ENCODE data around the gene VAMP4.

VAMP4 gene

GRCh38 chr1:171741872-171742576, at the start of gene VAMP4:
VAMP4 (minus strand) TSS chr1:171742065; CDS start chr1:171738414, 3,651 bp downstream.
- peak within 1 kb of the TSS; percentile 99 for H3K27ac Mint-ChIP-seq

GRCh38 chr1:171790318-171790717, 48.5 kb upstream of the VAMP4 start:
- no peak for DNase-seq
- Mint-ChIP-seq H3K9me3 (no peaks in the 10 kb centered on the region), H3K27me3 (ENCODE audit: low read depth, poor library complexity) (no peaks in the 10 kb centered on the region), H3K36me3 (ENCODE audit: low read depth) (peaks cover 83% of the 10 kb centered on the region), H3K4me1 (peaks cover 3% of the 10 kb centered on the region), H3K27ac (no peak overlapping the region), H3K4me3 (no peak overlapping the region)
- no peak for TF ChIP-seq CTCF (IDR thresholded peaks at IDR 0.05)

More at GRCh38 chr1:171741872-171742576, at the start of gene VAMP4:
- Mint-ChIP-seq H3K4me3 (peak within 1 kb of the TSS; percentile 99), H3K27me3 (ENCODE audit: low read depth, poor library complexity) (peaks cover 3% of the 10 kb centered on the region), H3K9me3 (no peaks in the 10 kb centered on the region), H3K36me3 (ENCODE audit: low read depth) (peaks cover 2% of the 10 kb centered on the region), H3K4me1 (peaks cover 57% of the 10 kb centered on the region)
- no peak for TF ChIP-seq CTCF (IDR thresholded peaks at IDR 0.05)
- peak; percentile 91 for DNase-seq

- no peak for DNase-seq
- Mint-ChIP-seq H3K4me3 (no peak overlapping the region), H3K27me3 (ENCODE audit: low read depth, poor library complexity) (no peaks in the 10 kb centered on the region), H3K36me3 (ENCODE audit: low read depth) (peaks cover 78% of the 10 kb centered on the region), H3K9me3 (no peaks in the 10 kb centered on the region), H3K27ac (no peak overlapping the region), H3K4me1 (peaks cover 19% of the 10 kb centered on the region)
- TF ChIP-seq CTCF (IDR thresholded peaks at IDR 0.05), result no peak
These were observed 46.8 kb upstream of the VAMP4 start for GRCh38 chr1:171788696-171789095.

- H3K9me3 Mint-ChIP-seq, result no peaks in the 10 kb centered on the region
- no peak for DNase-seq
- H3K27ac Mint-ChIP-seq, result peak overlapping the region; percentile 88
- no peaks in the 10 kb centered on the region for H3K27me3 Mint-ChIP-seq (ENCODE audit: low read depth, poor library complexity)
- H3K4me3 Mint-ChIP-seq, result no peak overlapping the region
- peaks cover 27% of the 10 kb centered on the region for H3K4me1 Mint-ChIP-seq
- peaks cover 79% of the 10 kb centered on the region for H3K36me3 Mint-ChIP-seq (ENCODE audit: low read depth)
- no peak for TF ChIP-seq CTCF (IDR thresholded peaks at IDR 0.05)
These were observed 46.0 kb upstream of the VAMP4 start for GRCh38 chr1:171787686-171788480.

- DNase-seq, result no peak
- Mint-ChIP-seq H3K4me1 (peaks cover 40% of the 10 kb centered on the region), H3K27ac (no peak overlapping the region), H3K36me3 (ENCODE audit: low read depth) (peaks cover 68% of the 10 kb centered on the region), H3K27me3 (ENCODE audit: low read depth, poor library complexity) (no peaks in the 10 kb centered on the region), H3K9me3 (no peaks in the 10 kb centered on the region), H3K4me3 (no peak overlapping the region)
- TF ChIP-seq CTCF (IDR thresholded peaks at IDR 0.05), result no peak
These were observed 44.7 kb upstream of the VAMP4 start for GRCh38 chr1:171786534-171786933.
